NCI-H524 (cell line): ENCODE measurements around the gene ADAMTS16.

ENCODE experiments used
- DNase-seq, 2 experiments: peaks; one replicate each; lab custom pipeline; 2025; lab: John Stamatoyannopoulos, UW

The ADAMTS16 gene

DNA sequence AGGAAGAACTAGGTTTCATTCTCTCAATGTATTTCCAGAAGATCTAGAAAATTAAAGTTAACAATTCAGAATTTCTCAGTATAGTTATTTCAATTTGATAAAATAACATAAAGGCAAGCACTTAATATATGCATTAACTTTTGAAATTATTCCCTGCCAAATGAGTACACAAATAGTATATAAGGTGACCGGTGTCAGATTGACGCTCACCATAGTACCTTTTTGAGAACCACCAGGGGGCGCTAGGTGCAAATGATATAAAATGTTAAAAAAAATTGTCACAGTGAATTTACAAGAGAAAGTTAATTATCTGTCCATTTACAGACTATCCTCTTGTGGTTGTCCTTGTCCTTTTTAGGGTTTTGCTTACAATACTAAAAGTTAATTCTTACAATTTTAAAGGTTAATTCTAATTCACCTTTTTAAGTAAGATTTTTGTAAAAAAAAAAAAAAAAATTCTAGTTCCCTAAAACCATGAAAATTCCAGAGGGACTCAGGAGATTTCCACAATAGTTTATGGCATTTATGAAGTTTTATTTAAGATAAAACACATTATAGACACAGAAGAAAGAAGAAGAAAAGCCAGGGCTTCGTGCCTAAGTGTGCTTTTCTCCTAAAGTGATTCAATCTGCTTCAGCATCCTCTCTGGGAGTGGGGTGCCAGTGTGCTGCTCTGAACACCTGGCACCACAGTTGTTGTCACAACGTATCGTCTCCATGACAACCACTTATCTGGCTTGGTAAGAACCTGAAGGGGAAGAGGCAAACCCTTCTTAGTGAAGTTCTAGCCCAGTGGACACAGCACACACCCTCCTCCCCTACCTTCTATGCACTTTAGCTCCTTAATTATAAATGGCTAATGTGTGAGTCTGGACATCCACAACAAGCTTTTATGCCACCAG is 1.7 kb downstream of the ADAMTS16 start:
- peak; percentile 45 to 77 for DNase-seq

DNA sequence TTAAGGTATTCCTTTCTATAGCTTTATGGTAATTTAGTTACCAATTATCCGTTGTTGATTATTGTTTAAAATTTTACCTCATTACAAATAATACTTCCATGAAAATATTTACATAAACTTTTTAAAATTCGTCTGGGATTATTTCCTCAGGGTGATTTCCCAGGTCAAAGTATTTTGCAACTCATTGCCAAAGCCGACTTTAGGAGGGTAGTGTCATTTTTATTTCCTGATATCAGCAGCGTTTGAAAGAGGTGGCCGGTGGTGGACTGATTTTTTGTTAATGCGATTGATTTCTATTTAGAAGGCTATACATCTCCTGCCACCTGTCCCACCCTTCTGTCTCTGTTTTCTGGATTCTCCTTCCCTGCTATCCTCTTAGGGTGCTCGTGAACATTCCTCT is 4.3 kb downstream of the ADAMTS16 start:
- no peak for DNase-seq

DNA sequence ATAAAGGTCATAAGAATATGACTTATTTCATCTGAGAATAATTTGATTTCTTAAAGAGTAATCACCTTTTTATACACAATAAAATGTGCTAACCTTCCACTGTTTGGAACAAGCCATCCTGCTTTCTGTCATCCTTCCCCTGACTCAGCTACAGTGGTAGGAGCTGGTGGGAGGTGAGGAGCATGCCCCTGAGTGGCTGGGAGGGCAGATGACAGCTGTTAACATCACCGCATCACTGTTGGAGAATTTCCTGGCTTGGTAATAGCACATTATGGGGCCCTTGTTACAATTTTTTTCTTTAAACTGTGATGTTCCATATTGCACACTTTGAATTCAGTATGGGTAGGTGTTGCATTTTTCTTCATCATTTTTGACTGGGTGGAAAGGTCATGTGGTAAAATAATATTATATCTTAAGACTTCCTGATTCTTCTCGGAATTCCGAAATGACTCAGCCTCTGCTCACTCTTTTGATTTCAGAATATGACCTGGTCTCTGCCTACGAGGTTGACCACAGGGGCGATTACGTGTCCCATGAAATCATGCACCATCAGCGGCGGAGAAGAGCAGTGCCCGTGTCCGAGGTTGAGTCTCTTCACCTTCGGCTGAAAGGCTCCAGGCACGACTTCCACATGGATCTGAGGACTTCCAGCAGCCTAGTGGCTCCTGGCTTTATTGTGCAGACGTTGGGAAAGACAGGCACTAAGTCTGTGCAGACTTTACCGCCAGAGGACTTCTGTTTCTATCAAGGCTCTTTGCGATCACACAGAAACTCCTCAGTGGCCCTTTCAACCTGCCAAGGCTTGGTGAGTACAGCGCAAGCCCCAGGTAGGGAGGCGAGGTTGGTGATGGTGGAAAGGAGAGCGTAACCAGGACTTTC is 5.8 kb downstream of the ADAMTS16 start:
- no peak for DNase-seq

DNA sequence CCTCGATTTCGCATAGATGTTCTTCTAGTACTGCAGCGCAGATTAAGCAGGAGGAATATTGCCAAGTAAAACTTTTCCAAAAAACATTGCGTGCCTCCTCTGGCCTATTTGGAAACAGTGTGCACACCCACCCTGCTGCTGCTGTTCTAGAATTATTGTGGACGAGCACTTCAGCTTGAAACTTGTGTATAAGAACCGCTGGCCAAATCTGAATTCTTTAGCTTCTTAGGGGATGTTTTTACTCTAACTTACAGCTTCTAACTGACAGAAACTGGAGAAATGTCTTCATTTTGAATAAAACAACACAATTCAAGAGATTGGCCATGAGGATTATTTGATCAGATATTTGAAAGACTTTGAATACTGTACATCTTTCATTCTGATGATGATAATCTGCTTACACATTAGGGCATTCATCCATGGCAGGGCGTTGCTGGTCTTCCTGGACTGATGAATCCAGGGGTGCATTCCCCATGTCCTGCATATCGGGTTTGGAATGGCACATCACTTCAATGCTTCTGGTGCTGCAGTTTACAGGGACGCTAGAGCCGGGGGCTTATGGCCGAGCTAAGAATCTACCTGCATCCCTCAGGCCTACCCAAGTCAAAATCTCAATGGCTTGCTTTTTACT is 6.5 kb downstream of the ADAMTS16 start:
- DNase-seq = no peak

DNA sequence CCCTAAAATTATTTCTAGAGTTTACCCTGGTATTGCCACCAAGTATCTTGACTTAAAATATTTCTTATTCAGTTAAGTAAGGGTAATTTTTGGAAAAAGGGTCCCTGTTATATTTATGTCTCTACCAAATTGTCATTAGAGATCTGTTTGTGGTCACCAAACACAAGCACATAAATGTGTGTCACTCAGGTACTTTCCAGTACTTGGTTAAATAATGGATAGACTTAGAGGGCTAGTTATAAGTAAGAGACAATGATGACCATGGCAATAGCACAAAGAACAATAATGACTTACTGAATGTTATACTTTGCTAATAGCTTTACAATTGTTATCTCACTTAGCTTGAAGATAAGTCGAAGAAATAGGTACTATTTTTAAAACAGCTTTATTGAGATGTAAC is 9.0 kb downstream of the ADAMTS16 start:
- no peak for DNase-seq

- no peak for DNase-seq
Observed at GRCh38 chr5:5150667-5151066, 10.5 kb downstream of the ADAMTS16 start.

DNA sequence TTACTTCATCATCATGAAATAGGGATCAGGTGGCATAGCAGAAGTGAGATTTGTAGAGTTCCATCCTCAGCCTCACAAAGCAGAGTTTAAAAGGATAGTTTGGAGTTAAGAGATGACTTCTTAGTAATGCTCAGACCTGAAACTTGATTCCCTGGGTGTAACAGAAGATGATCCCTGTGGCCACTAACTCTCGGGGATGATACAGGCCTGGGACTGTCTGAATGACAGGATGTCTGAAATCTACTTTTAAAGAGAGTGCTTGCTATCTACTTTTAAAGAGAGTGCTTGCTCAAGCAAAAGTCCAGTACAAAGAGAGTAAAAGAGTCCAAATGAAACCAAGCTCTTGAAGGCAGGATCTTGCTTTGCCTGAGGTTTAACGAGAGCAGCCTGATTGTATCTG is 14.6 kb downstream of the ADAMTS16 start:
- no peak for DNase-seq

GRCh38 chr5:5155617-5156016 is 15.5 kb downstream of the ADAMTS16 start:
- DNase-seq = no peak

DNA sequence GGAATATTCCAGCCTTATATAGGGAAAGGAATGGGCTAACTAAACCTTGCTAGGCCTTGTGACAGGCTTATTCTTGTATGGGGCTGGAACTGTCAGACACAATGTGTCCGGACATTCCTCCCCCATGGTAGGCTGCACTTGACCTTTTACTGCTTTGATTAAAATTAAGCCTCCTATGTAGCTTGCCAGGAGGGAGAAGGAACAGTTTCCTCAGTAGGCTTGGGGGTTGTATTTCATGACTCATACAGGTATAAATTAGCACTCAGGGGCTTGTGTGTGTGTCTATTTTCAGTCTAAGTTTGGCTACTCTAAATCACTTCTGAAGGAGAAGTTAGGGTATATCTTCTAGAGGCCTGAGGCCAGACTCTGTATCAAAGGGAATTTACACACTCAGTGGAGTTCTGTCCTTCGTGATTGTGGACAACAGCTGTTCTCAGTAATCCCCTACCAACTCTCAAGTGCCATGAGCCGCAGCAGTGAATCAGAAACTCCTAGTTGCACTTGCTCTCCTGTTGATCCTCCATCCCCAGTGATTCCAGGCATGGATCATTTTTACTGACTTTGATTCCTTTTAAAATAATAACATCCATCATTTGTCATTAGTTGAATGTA is 16.4 kb downstream of the ADAMTS16 start:
- DNase-seq = peak; percentile 57 to 78

DNA sequence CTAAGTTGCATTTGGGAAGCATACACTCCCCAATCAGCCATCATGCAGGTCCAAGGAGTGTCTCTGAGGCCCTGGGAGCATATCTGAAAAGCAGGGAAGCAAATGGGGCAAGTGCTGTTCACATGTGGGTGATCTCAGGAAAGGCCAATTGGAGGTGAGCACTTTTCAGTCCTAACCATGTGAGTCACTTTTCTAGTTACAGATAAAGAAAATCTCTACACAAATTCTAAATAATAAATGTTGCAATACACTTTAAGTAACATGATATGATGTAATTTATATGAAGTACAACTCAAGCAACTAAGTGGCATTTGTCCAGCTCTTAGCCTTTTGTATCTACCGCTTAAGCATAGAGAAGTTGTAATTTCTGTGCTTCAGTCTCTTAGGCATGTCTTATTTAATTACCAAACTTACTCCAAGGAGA is 18.4 kb downstream of the ADAMTS16 start:
- no peak for DNase-seq

DNA sequence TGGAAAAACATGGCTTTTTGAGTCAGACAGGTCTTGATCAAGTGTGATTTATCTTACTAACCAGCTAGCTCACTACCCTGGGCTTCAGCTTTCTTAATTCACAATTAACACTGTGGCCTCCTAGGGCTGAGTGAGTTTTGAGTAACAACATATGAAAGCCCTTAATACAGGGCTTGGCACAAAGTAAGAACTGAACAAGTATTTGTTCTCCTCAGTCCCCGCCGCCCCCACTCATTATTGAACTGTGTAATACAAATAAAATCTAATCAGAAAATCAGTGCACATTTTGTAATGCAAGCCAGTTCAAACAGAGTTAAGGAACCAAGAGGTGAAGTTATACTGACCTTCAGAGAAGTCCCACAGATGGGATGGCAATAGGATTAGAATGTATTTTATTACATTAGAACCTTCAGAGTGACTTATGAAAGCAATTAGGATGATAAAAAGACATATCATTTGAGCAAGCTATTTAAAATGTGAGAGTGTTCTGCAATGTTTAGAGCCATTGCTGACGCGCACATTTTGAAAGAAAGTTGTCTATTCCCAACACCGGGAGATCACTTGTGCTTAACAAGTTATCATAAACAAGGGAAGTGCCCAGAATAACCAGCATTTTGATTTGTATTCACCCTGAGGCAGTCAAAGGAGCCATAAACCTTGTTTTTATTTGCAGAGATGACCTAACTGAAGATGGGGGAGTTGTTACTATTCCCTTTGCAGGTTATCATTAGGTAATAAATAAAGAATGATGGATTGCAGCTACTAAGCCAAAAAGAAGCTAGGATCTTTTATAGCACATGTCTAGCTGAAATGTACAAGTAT is 19.4 kb downstream of the ADAMTS16 start:
- no peak for DNase-seq

- DNase-seq = no peak
Observed at GRCh38 chr5:5164163-5164562, 24.0 kb downstream of the ADAMTS16 start.

GRCh38 chr5:5165541-5166002 is 25.4 kb downstream of the ADAMTS16 start:
- no peak for DNase-seq

DNA sequence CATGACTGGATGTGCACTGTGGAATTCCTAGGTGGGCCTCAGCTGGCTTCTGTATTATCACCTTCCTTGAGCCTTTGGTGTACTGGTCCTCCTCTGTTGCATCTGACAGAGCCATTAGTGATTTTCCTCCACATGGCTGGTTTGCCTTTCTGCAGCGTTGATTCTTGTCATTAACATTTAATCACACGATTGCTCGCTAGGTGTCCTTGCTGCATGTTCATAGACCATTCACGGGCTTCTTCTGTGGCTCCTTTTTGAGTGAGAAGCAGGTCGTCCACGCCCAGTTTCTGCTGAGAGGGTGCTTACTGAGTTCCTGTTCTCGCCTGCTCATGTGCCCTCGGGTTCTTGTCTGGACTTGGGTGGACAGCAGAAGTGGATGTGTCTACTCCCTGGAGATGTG is 29.3 kb downstream of the ADAMTS16 start:
- DNase-seq = no peak

- no peak for DNase-seq
Observed at GRCh38 chr5:5178136-5178535, 38.0 kb downstream of the ADAMTS16 start.

GRCh38 chr5:5178580-5178979 is 38.5 kb downstream of the ADAMTS16 start:
- no peak for DNase-seq

DNA sequence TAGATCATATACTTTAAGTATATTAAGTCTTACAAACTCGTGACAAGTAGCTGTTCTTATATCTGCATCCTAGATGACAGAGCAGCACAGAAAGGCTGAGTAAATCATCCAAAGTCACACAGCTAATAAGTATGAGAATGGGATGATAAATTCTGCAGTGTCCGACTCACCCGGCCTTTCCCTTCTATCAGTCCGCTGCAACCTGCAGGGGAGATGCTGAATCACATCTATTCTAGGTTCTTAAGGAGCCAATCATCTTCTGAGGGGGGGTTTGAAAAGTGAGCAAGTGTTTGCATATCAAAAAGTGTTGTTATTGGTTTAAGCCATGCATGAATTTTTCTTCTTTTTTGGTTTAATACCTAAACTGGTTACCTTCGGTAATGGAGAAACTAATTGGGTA is 38.9 kb downstream of the ADAMTS16 start:
- DNase-seq = no peak

DNA sequence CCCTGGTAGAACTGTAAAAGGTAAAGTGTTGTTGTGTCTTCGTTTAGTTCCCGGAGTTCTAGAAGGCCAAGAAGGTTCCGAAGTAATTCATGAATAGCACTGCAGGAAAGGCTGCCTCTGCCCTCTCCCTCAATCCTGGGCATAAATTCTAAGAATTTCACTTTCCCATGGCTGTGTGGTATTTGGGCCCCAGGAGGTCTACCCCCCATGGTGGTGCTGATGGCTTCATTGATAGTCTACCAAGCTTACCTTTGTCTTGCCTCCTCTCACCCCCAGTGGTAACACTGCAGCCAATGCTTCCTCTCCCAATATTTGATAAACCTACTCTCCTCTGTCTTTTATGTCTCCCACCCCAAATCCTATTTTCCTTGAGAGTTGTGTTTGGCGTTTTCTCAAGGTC is 39.5 kb downstream of the ADAMTS16 start:
- no peak for DNase-seq

- DNase-seq = no peak
Observed at GRCh38 chr5:5181650-5182324, 41.7 kb downstream of the ADAMTS16 start.

DNA sequence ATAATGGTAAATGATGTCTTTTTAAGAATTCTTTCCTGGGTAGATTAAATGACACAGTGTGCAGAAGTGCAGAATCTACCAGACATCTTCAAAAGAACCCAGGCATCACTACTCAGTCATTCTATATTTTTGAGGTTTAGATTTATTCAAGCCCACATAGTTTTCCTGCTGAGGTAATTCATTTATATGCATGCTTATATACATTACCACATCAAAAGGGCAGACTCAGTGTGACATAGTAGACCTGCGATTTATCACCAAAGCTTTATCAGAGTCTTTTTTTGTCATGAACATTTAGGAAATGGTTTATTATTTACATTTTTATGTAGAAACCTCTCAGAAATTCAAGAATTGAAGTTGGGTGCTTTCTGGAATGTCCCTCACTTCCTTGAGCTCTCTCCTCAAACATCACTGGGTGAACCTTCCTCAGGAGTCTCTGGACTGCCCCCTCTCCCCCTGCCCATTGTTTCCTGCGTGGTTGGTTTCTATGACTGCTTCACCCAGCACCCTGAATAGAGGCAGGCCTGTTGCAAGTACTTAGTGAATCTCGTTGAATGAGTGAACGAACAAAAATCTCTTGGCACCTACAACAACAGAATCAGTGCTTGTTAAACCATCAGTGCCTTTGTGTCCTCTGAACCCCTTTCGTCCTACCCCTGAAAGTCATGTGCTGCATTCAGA is 42.5 kb downstream of the ADAMTS16 start:
- no peak for DNase-seq
